WTC11 (cell line): ENCODE results near the gene TNFRSF1B. TPM values are rescaled to one million over a fixed set of nuclear protein-coding genes. Genes with fewer than 3 reads are reported as not detected.

Experiments used
- ATF2 ChIP-seq: sonication (generic); formaldehyde crosslinking; IDR thresholded peaks from 2 replicates; pipeline ENCODE4 v1.8.1; 2022; ENCODE audit warnings: low read depth, missing genetic modification reagents, borderline replicate concordance
- CREM ChIP-seq: sonication (generic); formaldehyde crosslinking; IDR thresholded peaks from 2 replicates; pipeline ENCODE4 v1.8.1; 2022; ENCODE audit warnings: mild to moderate bottlenecking, missing genetic modification reagents, moderate library complexity
- CTCF ChIP-seq: fragments of 200-600 bp; IDR thresholded peaks from 2 replicates; pipeline ENCODE4 v1.8.0; 2022; ENCODE audit warnings: antibody characterized with exemption
- E2F1 ChIP-seq: sonication (generic); formaldehyde crosslinking; IDR thresholded peaks from 2 replicates; pipeline ENCODE4 v1.8.0; 2022; ENCODE audit warnings: mild to moderate bottlenecking, missing genetic modification reagents
- E2F4 ChIP-seq: sonication (generic); formaldehyde crosslinking; IDR thresholded peaks from 2 replicates; pipeline ENCODE4 v1.8.1; 2022; ENCODE audit warnings: low read depth, mild to moderate bottlenecking, moderate library complexity, missing genetic modification reagents, borderline replicate concordance
- ETV6 ChIP-seq: sonication (generic); formaldehyde crosslinking; IDR thresholded peaks from 2 replicates; pipeline ENCODE4 v1.8.1; 2022; ENCODE audit warnings: mild to moderate bottlenecking, missing genetic modification reagents
- FOXJ3 ChIP-seq: sonication (generic); formaldehyde crosslinking; IDR thresholded peaks from 2 replicates; pipeline ENCODE4 v1.9.0; 2021; ENCODE audit warnings: missing genetic modification reagents, mild to moderate bottlenecking, borderline replicate concordance
- FOXP1 ChIP-seq: sonication (generic); formaldehyde crosslinking; IDR thresholded peaks from 2 replicates; pipeline ENCODE4 v1.8.0; 2022; ENCODE audit warnings: missing genetic modification reagents, mild to moderate bottlenecking, moderate library complexity, borderline replicate concordance
- GABPB1 ChIP-seq: sonication (generic); formaldehyde crosslinking; IDR thresholded peaks from 2 replicates; pipeline ENCODE4 v1.8.1; 2023; ENCODE audit warnings: mild to moderate bottlenecking, missing genetic modification reagents
- GRHL2 ChIP-seq: fragments of 250-450 bp; sonication (Bioruptor Pico); IDR thresholded peaks from 2 replicates; pipeline ENCODE4 v1.8.0; 2022; ENCODE audit warnings: mild to moderate bottlenecking, moderate library complexity; ENCODE audit not compliant: insufficient replicate concordance, severe bottlenecking
- GTF2I ChIP-seq: fragments of 250-450 bp; sonication (Bioruptor Pico); conservative IDR thresholded peaks from 2 replicates; pipeline ENCODE4 v1.4.0; 2021; ENCODE audit warnings: mild to moderate bottlenecking
- HMGA2 ChIP-seq: fragments of 250-450 bp; sonication (Bioruptor Pico); IDR thresholded peaks from 2 replicates; pipeline ENCODE4 v1.4.0; 2021; ENCODE audit warnings: mild to moderate bottlenecking, moderate library complexity
- HMGXB4 ChIP-seq: sonication (generic); formaldehyde crosslinking; IDR thresholded peaks from 2 replicates; pipeline ENCODE4 v1.8.1; 2023; ENCODE audit warnings: mild to moderate bottlenecking, moderate library complexity, missing genetic modification reagents
- IRF1 ChIP-seq: sonication (generic); formaldehyde crosslinking; IDR thresholded peaks from 2 replicates; pipeline ENCODE4 v1.8.0; 2023; ENCODE audit warnings: missing genetic modification reagents
- IRF2 ChIP-seq: sonication (generic); formaldehyde crosslinking; IDR thresholded peaks from 2 replicates; pipeline ENCODE4 v1.8.0; 2022; ENCODE audit warnings: low read depth, missing genetic modification reagents, borderline replicate concordance
- MXD4 ChIP-seq: fragments of 250-450 bp; sonication (Bioruptor Pico); IDR thresholded peaks from 2 replicates; pipeline ENCODE4 v1.8.0; 2021; ENCODE audit warnings: mild to moderate bottlenecking, moderate library complexity, borderline replicate concordance
- NFATC4 ChIP-seq: fragments of 250-450 bp; sonication (Bioruptor Pico); IDR thresholded peaks from 2 replicates; pipeline ENCODE4 v1.9.0; 2021; ENCODE audit warnings: mild to moderate bottlenecking
- NFE2L1 ChIP-seq: sonication (generic); formaldehyde crosslinking; IDR thresholded peaks from 2 replicates; pipeline ENCODE4 v1.8.1; 2023; ENCODE audit warnings: missing genetic modification reagents
- RELA ChIP-seq: sonication (generic); formaldehyde crosslinking; IDR thresholded peaks from 2 replicates; pipeline ENCODE4 v1.8.1; 2022; ENCODE audit warnings: missing genetic modification reagents, mild to moderate bottlenecking, borderline replicate concordance
- TP53 ChIP-seq: sonication (generic); formaldehyde crosslinking; IDR thresholded peaks from 2 replicates; pipeline ENCODE4 v1.8.1; 2023; ENCODE audit warnings: mild to moderate bottlenecking, missing genetic modification reagents
- USF2 ChIP-seq: sonication (generic); formaldehyde crosslinking; IDR thresholded peaks from 2 replicates; pipeline ENCODE4 v1.8.1; 2023; ENCODE audit warnings: mild to moderate bottlenecking, missing genetic modification reagents, moderate library complexity
- ZNF121 ChIP-seq: sonication (generic); formaldehyde crosslinking; IDR thresholded peaks from 2 replicates; pipeline ENCODE4 v1.8.0; 2023; ENCODE audit warnings: missing genetic modification reagents
- ZNF281 ChIP-seq: sonication (generic); formaldehyde crosslinking; IDR thresholded peaks from 2 replicates; pipeline ENCODE4 v1.8.0; 2023; ENCODE audit warnings: mild to moderate bottlenecking, missing genetic modification reagents
- ZNF396 ChIP-seq: fragments of 250-450 bp; sonication (Bioruptor Pico); IDR thresholded peaks from 2 replicates; pipeline ENCODE4 v1.8.0; 2021; ENCODE audit warnings: mild to moderate bottlenecking, moderate library complexity, borderline replicate concordance
- ZNF512 ChIP-seq: sonication (generic); formaldehyde crosslinking; IDR thresholded peaks from 2 replicates; pipeline ENCODE4 v1.8.1; 2022; ENCODE audit warnings: missing genetic modification reagents, borderline replicate concordance
- ZNF671 ChIP-seq: fragments of 250-450 bp; sonication (Bioruptor Pico); IDR thresholded peaks from 2 replicates; pipeline ENCODE4 v1.8.0; 2021; ENCODE audit warnings: mild to moderate bottlenecking
- total RNA-seq: library from RNA; stranded (reverse); gene quantifications from 3 replicates; pipeline ENCODE4 v1.2.3, GENCODE V29; 2021

TNFRSF1B gene
- total RNA-seq, 1 experiment from 2014 or later, result 2.7 TPM

- no peak for TF ChIP-seq ATF2 (CRISPR knock-in tag)
- no peak for TF ChIP-seq E2F4 (CRISPR knock-in tag)
- no peak for TF ChIP-seq GRHL2 (CRISPR knock-in tag)
- TF ChIP-seq IRF2 (CRISPR knock-in tag), result no peak
- TF ChIP-seq FOXJ3, result no peak
- TF ChIP-seq ZNF121 (CRISPR knock-in tag), result no peak
- no peak for TF ChIP-seq ZNF671
- TF ChIP-seq IRF1 (CRISPR knock-in tag), result no peak
- peak; percentile 54; the same call in 1 of the 2 replicates for TF ChIP-seq CREM (CRISPR knock-in tag)
- TF ChIP-seq NFE2L1, result no peak
- TF ChIP-seq RELA (CRISPR knock-in tag), result no peak
- no peak for TF ChIP-seq FOXP1 (CRISPR knock-in tag)
- no peak for TF ChIP-seq GABPB1 (CRISPR knock-in tag)
- TF ChIP-seq HMGXB4 (CRISPR knock-in tag), result peak; percentile 70; the same call in 1 of the 2 replicates
- TF ChIP-seq ZNF281 (CRISPR knock-in tag), result no peak
- no peak for TF ChIP-seq E2F1
- TF ChIP-seq ETV6 (CRISPR knock-in tag), result peak; percentile 14; the same call in 1 of the 2 replicates
- no peak for TF ChIP-seq USF2
- TF ChIP-seq GTF2I (CRISPR knock-in tag), result no peak
- no peak for TF ChIP-seq TP53 (CRISPR knock-in tag)
- no peak for TF ChIP-seq NFATC4 (CRISPR knock-in tag)
- no peak for TF ChIP-seq MXD4 (CRISPR knock-in tag)
- TF ChIP-seq HMGA2 (CRISPR knock-in tag), result no peak
- TF ChIP-seq ZNF396 (CRISPR knock-in tag), result no peak
- TF ChIP-seq ZNF512 (CRISPR knock-in tag), result no peak
- peak; percentile 88 for TF ChIP-seq CTCF
Observed at GRCh38 chr1:12229835-12230548, 63.2 kb downstream of the TNFRSF1B start, which contains the start of gene VPS13D (continued).
